SKM-1 (cell line): ENCODE data around the gene BOC.
"Not testable (repeated sequence)": the region's sequence is repeated elsewhere in the genome, so short reads cannot be mapped to it uniquely, and the experiment has no call there.

Experiments
- DNase-seq: peaks from one replicate; lab custom pipeline; 2025; ENCODE audit not compliant: unreplicated experiment; lab: John Stamatoyannopoulos, UW

Gene BOC, protein sequence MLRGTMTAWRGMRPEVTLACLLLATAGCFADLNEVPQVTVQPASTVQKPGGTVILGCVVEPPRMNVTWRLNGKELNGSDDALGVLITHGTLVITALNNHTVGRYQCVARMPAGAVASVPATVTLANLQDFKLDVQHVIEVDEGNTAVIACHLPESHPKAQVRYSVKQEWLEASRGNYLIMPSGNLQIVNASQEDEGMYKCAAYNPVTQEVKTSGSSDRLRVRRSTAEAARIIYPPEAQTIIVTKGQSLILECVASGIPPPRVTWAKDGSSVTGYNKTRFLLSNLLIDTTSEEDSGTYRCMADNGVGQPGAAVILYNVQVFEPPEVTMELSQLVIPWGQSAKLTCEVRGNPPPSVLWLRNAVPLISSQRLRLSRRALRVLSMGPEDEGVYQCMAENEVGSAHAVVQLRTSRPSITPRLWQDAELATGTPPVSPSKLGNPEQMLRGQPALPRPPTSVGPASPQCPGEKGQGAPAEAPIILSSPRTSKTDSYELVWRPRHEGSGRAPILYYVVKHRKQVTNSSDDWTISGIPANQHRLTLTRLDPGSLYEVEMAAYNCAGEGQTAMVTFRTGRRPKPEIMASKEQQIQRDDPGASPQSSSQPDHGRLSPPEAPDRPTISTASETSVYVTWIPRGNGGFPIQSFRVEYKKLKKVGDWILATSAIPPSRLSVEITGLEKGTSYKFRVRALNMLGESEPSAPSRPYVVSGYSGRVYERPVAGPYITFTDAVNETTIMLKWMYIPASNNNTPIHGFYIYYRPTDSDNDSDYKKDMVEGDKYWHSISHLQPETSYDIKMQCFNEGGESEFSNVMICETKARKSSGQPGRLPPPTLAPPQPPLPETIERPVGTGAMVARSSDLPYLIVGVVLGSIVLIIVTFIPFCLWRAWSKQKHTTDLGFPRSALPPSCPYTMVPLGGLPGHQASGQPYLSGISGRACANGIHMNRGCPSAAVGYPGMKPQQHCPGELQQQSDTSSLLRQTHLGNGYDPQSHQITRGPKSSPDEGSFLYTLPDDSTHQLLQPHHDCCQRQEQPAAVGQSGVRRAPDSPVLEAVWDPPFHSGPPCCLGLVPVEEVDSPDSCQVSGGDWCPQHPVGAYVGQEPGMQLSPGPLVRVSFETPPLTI

GRCh38 chr3:113211330-113212149, at the start of gene BOC:
TSS of gene BOC (plus strand) at chr3:113211557. CDS start at chr3:113249803, 38,246 bp downstream.
- DNase-seq: no peak

- no peak for DNase-seq
Observed at GRCh38 chr3:113161661-113162060, 49.7 kb upstream of the BOC start.

GRCh38 chr3:113163152-113163551, 48.2 kb upstream of the BOC start:
- no peak for DNase-seq

DNA sequence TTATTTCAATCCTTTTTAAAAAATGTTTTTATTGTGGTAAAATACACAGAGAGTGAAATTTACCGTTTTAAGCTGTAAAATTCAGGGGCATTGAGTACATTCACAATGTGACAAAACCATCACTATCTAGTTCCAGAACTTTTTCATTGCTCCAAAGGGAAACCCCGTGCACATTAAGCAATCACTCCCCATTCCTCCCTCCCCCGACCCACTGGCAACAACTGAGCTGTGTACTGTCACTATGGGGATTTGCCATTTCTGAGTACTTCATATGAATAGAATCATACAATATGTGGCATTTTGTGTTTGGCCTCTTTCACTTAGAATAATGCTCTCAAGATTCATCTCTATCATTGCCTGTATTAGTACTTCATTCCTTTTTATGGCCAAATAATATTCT, 45.5 kb upstream of the BOC start:
- no peak for DNase-seq

- no peak for DNase-seq
Observed at GRCh38 chr3:113166357-113166718, 45.0 kb upstream of the BOC start.

DNA sequence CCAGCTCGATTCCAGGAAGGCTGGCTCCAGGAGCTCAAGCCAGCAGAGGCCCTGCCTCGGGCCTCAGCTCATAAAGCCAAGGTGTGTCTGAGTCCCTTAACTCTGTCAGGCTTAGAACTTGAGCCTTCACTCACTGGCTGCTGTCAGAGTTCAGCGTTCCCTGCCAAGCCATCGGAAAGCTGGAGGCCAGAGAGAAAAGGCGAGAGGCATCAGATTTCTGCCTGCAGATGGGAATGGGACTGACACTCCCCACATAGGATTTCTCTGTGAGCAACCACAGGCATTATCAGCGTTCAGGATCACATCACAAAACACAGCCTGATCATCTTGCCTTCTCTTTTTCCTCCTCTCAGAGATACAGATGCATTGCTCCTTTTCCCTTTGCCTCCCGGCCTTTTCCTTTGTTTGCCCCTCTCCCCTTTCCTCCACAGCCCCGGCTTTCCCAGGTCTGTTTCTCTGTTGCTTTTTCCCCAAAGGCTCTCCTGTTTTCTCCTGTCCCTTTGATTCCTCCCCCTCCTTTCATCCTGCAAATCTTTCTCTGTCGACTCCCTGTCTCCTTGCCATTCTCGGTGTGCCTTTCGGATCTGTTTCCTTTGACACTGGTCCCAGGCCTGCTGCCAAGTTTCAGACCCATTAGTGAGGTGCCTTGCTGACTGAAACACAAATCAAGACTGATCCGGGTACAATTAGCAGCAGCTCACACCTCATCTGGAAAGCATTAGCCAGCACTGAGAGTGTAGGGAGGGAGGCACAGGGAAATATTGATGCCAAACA, 44.5 kb upstream of the BOC start:
- DNase-seq: no peak

DNA sequence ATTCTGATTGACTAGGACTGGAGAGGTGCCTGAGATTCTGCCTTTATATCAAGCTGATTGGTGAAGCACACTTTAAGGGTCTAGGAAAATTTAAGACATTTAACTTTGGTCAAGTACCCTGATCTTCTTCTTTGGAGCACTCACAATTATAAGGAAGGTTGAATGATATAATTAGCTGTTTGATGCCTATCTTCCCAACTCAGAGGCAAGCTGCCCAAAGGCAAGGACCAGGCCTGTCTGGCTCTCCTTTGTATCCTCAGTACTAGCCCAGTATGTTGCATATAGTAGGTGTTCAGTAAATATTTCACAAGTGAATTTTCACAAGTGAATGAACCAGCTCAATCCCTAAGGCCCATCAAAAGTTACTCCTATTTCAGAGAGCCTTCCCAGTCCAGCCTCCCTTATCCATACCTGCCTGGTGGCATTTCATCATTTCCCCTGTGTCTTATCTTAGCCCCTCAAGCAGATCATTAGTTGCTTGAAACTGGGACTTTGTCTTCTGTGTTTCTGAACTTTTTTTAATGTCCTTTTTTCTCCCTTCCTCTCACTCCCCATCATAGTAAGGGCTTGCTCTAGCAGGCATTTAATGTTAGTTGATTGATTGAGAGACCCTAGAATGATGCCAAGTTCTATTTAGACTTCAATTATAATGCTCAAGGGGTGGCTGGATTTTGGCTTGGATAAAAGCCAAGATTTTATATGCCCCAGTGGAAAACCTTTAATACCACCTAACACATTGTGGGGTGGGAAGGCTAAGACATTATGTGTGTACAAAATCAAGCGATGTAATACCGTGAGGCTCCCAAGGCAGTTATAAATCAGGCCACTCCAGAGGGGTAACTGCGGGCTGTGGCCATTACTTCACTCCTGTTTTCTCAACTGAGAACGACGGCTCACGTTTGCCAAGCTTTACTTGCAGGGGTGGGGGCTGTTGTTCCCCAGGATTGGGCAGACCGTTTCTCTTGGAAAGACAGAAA, 43.2 kb upstream of the BOC start:
- no peak for DNase-seq

- no peak for DNase-seq
Observed at GRCh38 chr3:113169891-113170452, 41.4 kb upstream of the BOC start.

DNA sequence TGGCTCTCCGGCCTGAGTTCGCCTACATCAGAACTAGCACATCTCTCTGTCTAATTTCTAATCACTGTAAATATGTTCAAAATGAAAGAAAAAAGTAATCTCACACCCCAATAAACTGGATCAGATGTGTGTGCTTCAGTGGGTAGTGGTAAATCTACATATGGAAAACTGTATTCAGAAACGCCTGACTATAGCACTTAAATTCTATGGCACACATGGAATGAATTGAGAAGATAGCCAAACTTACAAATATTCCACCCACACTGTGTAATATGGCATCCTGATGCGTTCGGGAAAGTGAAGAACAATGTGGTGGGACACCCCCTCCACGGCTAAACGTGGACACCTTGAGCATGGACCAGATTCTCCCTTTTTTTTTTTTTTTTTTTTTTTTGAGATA, 40.6 kb upstream of the BOC start:
- DNase-seq: no peak

DNA sequence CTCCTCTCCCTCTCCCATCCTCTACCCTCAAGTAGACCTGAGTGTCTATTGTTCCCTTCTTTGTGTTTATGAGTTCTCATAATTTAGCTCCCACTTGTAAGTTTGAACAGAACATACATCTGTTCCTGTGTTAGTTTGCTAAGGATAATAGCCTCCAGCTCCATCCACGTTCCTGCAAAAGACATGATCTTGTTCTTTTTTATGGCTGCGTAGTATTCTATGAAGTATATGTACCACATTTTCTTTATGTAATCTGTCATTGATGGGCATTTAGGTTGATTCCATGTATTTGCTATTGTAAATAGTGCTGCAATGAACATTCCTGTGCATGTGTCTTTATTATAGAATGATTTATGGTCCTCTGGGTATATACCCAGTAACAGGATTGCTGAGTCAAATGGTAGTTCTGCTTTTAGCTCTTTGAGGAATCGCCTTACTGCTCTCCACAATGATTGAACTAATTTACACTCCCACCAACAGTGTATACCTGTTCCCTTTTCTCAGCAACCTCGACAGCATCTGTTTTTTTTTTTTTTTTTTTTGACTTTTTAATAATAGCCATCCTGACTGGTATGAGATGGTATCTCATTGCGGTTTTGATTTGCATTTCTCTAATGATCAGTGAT, 39.6 kb upstream of the BOC start:
- not testable (repeated sequence) for DNase-seq

GRCh38 chr3:113173102-113173501, 38.3 kb upstream of the BOC start:
- no peak for DNase-seq

DNA sequence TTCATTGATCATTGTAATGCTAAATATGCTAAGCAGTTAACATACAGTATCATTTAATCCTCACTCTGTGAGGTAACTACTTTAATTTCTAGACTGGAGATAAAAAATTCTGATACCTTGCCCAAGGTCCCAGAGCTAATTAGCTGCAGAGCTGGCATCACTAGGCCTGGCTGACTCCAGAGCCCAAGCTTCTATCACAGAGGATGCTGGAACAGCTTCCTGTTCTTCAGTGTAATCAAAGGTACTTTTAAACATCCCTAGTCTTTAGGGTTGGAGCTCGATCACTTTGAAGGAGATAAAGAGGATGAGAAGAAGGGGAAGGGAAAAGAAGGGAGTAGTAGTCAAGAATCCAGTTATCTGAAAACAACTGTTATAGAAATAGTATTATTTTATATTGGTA, 37.1 kb upstream of the BOC start:
- no peak for DNase-seq

DNA sequence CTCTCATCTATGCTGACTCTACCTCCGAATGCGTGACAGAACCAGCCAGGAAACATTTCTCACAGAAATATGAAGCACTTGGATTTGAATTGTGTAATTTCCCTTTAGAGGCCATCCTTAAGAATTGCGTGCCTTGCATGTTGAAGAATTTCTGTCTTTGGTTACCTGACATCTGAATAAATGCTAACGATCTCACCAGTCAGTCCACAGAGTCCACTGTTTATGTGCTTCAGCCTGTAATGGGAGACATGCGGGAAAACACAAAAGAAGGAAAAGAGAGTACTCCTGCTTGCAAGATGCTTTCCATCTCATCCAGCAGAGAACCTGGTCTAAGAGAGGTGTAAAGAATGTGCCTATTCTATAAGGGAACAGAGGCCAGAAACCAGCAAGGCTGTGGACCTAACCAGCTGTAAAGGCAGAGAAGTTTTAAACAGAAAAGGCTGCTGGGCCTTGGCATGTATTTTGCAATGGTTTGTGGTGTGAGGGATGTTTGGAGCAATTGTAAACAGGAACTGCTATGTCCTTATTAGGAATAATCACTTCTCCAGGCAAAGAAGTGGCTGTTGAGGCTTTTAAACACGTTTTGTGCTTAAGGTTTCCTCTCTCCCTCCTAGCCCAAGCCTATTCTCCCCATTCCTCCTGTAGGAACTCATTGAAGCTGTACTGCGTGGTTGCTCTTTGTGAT, 36.4 kb upstream of the BOC start:
- no peak for DNase-seq

- DNase-seq: no peak
Observed at GRCh38 chr3:113177526-113177925, 33.8 kb upstream of the BOC start.

DNA sequence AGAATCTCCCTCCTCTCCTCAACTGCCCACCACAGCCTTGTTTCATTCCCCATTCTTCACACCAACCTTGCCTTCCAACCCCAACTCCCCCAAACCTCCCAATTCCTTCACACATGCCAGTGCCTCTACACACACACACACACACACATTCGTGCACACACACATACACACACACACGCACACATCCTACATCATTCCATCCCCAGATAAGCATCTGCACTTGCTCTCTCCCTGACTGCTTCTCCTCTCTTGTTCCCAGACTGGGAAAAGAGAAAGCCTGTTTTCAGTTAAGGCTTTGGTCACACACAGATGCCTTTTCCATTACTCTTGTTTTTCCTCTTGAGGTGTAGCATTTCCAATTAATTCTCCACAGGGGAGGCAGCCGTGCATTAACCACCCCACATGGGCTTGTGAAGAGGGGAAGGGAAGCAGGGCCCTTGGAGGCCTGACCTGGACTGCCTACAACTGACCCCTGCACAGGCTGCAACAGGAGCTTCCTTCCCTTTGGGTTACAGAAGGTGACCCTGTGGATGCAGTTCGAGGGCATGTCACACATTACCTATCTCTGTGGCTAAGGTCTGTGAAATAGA, 32.0 kb upstream of the BOC start:
- DNase-seq: no peak

- DNase-seq: no peak
Observed at GRCh38 chr3:113183748-113184661, 27.4 kb upstream of the BOC start.
